HCT116 (cell line): ENCODE results near the gene SHC1. TPM values are rescaled to one million over a fixed set of nuclear protein-coding genes. Genes with fewer than 3 reads are reported as not detected.

Experiments
- ATAC-seq: fragments of 200-7000 bp; cut with Tn5 transposase; 2 replicates; pipeline ENCODE4 v1.9.1; 2020; ENCODE audit warnings: mild to moderate bottlenecking, moderate library complexity
- BruUV-seq: library from RNA; stranded (reverse); fragments of 400-500 nt; replicated peaks from 2 replicates; lab custom pipeline; 2021; lab: Mats Ljungman, UMichigan
- CTCF ChIA-PET: fragments of 300-600 bp; sonication (Branson Sonifier 250); formaldehyde crosslinking; loops from one replicate; lab custom pipeline; 2021; ENCODE audit warnings: antibody characterized with exemption; lab: Charles Lee
- POLR2A ChIA-PET: fragments of 300-600, 350-600 bp; sonication (Branson Sonifier 250); formaldehyde crosslinking; loops from one replicate; lab custom pipeline; 2021; ENCODE audit warnings: antibody characterized with exemption; lab: Charles Lee
- RAD21 ChIA-PET, 2 experiments: fragments of 300-600 bp; sonication (Branson Sonifier 250); formaldehyde crosslinking; loops; one replicate each; lab custom pipeline; 2023; ENCODE audit warnings: low total read pairs in 2 of 2; ENCODE audit not compliant: uncharacterized antibody in 2 of 2, unreplicated experiment in 2 of 2, low non-redundant PET in 1 of 2; lab: Charles Lee
- DNase-seq: peaks from one replicate; pipeline ENCODE4 v3.0.0-alpha.2; 2010; ENCODE audit warnings: low read depth, low spot score
- H2AFZ ChIP-seq: fragments of 200-600 bp; shearing (Covaris generic), sonication (generic); 2 replicates; pipeline ENCODE4 v1.6.1; 2017; ENCODE audit warnings: low read depth, mixed run types, mixed read lengths, antibody characterized with exemption, low read length; ENCODE audit not compliant: poor library complexity, severe bottlenecking
- H3K27ac ChIP-seq: 2 replicates; pipeline ENCODE4 v1.5.1; 2012; ENCODE audit warnings: low read depth, low read length
- H3K27me3 ChIP-seq: fragments of 200-600 bp; sonication (generic); 2 replicates; pipeline ENCODE4 v1.6.1; 2016; ENCODE audit warnings: mixed run types, low read length, mixed read lengths; ENCODE audit not compliant: insufficient read depth
- H3K36me3 ChIP-seq, 2 experiments: fragments of 200-500 bp in 1 of 2; fragments of 200-600 bp in 1 of 2; sonication (Bioruptor generic) in 1 of 2; sonication (generic) in 1 of 2; 2 replicates each; pipeline versions ENCODE4 v1.5.1 to v1.6.1; 2014 to 2016; ENCODE audit warnings: low read length in 2 of 2, inconsistent platforms in 1 of 2, mixed read lengths in 1 of 2, mixed run types in 1 of 2; ENCODE audit not compliant: insufficient read depth in 2 of 2, control insufficient read depth in 1 of 2
- H3K4me1 ChIP-seq, 2 experiments: fragments of 200-600 bp in 1 of 2; sonication (generic) in 1 of 2; 2 replicates each; pipeline versions ENCODE4 v1.5.1 to v1.6.1; 2012 to 2017; ENCODE audit warnings: low read length in 2 of 2, inconsistent platforms in 1 of 2, mild to moderate bottlenecking in 1 of 2, mixed read lengths in 1 of 2, mixed run types in 1 of 2, moderate library complexity in 1 of 2; ENCODE audit not compliant: insufficient read depth in 2 of 2, control insufficient read depth in 1 of 2
- H3K4me2 ChIP-seq: fragments of 200-600 bp; sonication (generic); 2 replicates; pipeline ENCODE4 v1.6.1; 2017; ENCODE audit warnings: mixed run types, low read length, mixed read lengths
- H3K4me3 ChIP-seq, 2 experiments: fragments of 200-600 bp in 1 of 2; sonication (generic) in 1 of 2; replicated peaks in 1 of 2; 2 replicates each; pipeline ENCODE4 v1.5.1; 2011 to 2016; ENCODE audit warnings: low read length in 2 of 2, control low read depth in 1 of 2, low read depth in 1 of 2, mild to moderate bottlenecking in 1 of 2, mixed read lengths in 1 of 2, mixed run types in 1 of 2
- H3K79me2 ChIP-seq: fragments of 200-600 bp; sonication (generic); 2 replicates; pipeline ENCODE4 v1.6.1; 2017; ENCODE audit warnings: mild to moderate bottlenecking, mixed run types, low read length, moderate library complexity, mixed read lengths; ENCODE audit not compliant: insufficient read depth
- H3K9ac ChIP-seq: fragments of 200-600 bp; sonication (generic); 2 replicates; pipeline ENCODE4 v1.6.1; 2016; ENCODE audit warnings: low read length, mixed read lengths
- H3K9me2 ChIP-seq: fragments of 200-600 bp; sonication (generic), shearing (Covaris generic); 2 replicates; pipeline ENCODE4 v1.6.1; 2017; ENCODE audit warnings: mixed run types, mild to moderate bottlenecking, moderate library complexity; ENCODE audit not compliant: insufficient read depth
- H3K9me3 ChIP-seq, 2 experiments: fragments of 200-500 bp in 1 of 2; fragments of 200-600 bp in 1 of 2; sonication (Bioruptor generic) in 1 of 2; sonication (generic) in 1 of 2; 2 replicates each; pipeline ENCODE4 v1.6.1; 2014 to 2017; ENCODE audit warnings: low read length in 2 of 2, mixed read lengths in 2 of 2, inconsistent platforms in 1 of 2, low read depth in 1 of 2, mild to moderate bottlenecking in 1 of 2, mixed run types in 1 of 2, moderate library complexity in 1 of 2; ENCODE audit not compliant: control insufficient read depth in 1 of 2, insufficient read depth in 1 of 2
- H4K20me1 ChIP-seq: fragments of 200-600 bp; sonication (generic), shearing (Covaris generic); 2 replicates; pipeline ENCODE4 v1.6.1; 2017; ENCODE audit warnings: mixed run types, mild to moderate bottlenecking, moderate library complexity; ENCODE audit not compliant: insufficient read depth
- ATF3 ChIP-seq: IDR thresholded peaks from 2 replicates; pipeline ENCODE4 v1.6.1; 2012
- CEBPB ChIP-seq: IDR thresholded peaks from 2 replicates; pipeline ENCODE4 v1.6.1; 2012; ENCODE audit warnings: low read depth
- EGR1 ChIP-seq: IDR thresholded peaks from 2 replicates; pipeline ENCODE4 v1.6.1; 2012; ENCODE audit warnings: low read depth
- EZH2 ChIP-seq: fragments of 200-600 bp; sonication (generic); IDR thresholded peaks from 2 replicates; pipeline ENCODE4 v1.6.1; 2017; ENCODE audit warnings: antibody characterized with exemption, mixed run types
- FOSL1 ChIP-seq: IDR thresholded peaks from 2 replicates; pipeline ENCODE4 v1.6.1; 2012; ENCODE audit warnings: low read depth
- POLR2A ChIP-seq: IDR thresholded peaks from 2 replicates; pipeline ENCODE4 v1.7.0; 2011; ENCODE audit warnings: borderline replicate concordance; ENCODE audit not compliant: insufficient read depth, insufficient read length; ENCODE audit errors: extremely low read depth
- POLR2AphosphoS5 ChIP-seq: IDR thresholded peaks from 2 replicates; pipeline ENCODE4 v1.6.1; 2011; ENCODE audit warnings: mild to moderate bottlenecking, low read depth, low read length, moderate library complexity
- RAD21 ChIP-seq: IDR thresholded peaks from 2 replicates; pipeline ENCODE4 v1.6.1; 2012; ENCODE audit warnings: low read depth, mild to moderate bottlenecking
- SRF ChIP-seq: IDR thresholded peaks from 2 replicates; pipeline ENCODE4 v1.6.1; 2012; ENCODE audit warnings: low read depth
- TCF7L2 ChIP-seq: IDR thresholded peaks from 2 replicates; pipeline ENCODE4 v1.7.0; 2011; ENCODE audit warnings: borderline replicate concordance, inconsistent platforms; ENCODE audit not compliant: insufficient read depth, insufficient read length; ENCODE audit errors: extremely low read depth
- ZFX ChIP-seq: fragments of 450-650 bp; IDR thresholded peaks from 2 replicates; pipeline ENCODE4 v1.6.1; 2017
- ZNF274 ChIP-seq: fragments of 200-500 bp; sonication (Bioruptor generic); IDR thresholded peaks from 2 replicates; pipeline ENCODE4 v1.6.1; 2014; ENCODE audit warnings: mild to moderate bottlenecking, low read depth, low read length, inconsistent platforms
- intact Hi-C: fragments of 100-400 bp; cut with micrococcal nuclease; formaldehyde crosslinking; loops from 2 replicates; pipeline ENCODE4 v1.10.0; 2022
- total RNA-seq: library from RNA; stranded (reverse); gene quantifications from one replicate; pipeline ENCODE4 v1.2.1, GENCODE V29; 2021; ENCODE audit not compliant: unreplicated experiment

The SHC1 gene
- total RNA-seq, 1 experiment from 2014 or later = 148 TPM

GRCh38 chr1:155007251-155007828 lies 36.8 kb upstream of the SHC1 start:
- H3K9me3 ChIP-seq = no peaks in the 10 kb centered on the region
- DNase-seq (no peak), ATAC-seq (no peak)
- H2AFZ ChIP-seq = no peak overlapping the region
- BruUV-seq = no TSS peak
- no peaks in the 10 kb centered on the region for H3K27me3 ChIP-seq
- ChIA-PET POLR2A (interaction anchor here (1.0 kb wide), 1 partner anchor 9 kb away, joined by 3 read pairs; no protein-coding TSS in a partner anchor), CTCF (interaction anchor here (1.2 to 2.3 kb wide), 2 partner anchors 10 to 37 kb away, joined by 3 to 11 read pairs; no protein-coding TSS in a partner anchor), RAD21 (no interaction called here)
- H3K9ac ChIP-seq = no peak overlapping the region
- H3K27ac ChIP-seq = no peak overlapping the region; the same call in 1 of the 2 replicates
- no peak overlapping the region for H3K4me2 ChIP-seq
- H3K4me3 ChIP-seq = no peak overlapping the region
- peak; percentile 4; the same call in 1 of the 2 replicates for TF ChIP-seq ZFX
- TF ChIP-seq FOSL1 = no peak
- no peaks in the 10 kb centered on the region for H4K20me1 ChIP-seq
- H3K4me1 ChIP-seq = peaks cover 18 to 76% of the 10 kb centered on the region in 2 experiments
- peaks cover 92% of the 10 kb centered on the region for H3K79me2 ChIP-seq
- no peaks in the 10 kb centered on the region for H3K9me2 ChIP-seq
- peaks cover 0 to 7% of the 10 kb centered on the region in 2 experiments; a peak in 2 of 4 replicates for H3K36me3 ChIP-seq
- intact Hi-C loops = no loop called here

- no peak for TF ChIP-seq EGR1
- no peak for TF ChIP-seq CEBPB
- TF ChIP-seq ZNF274 = no peak
- TF ChIP-seq TCF7L2 = no peak
- TF ChIP-seq RAD21 = no peak
- TF ChIP-seq POLR2A = no peak
- TF ChIP-seq ATF3 = no peak
- TF ChIP-seq EZH2 = no peak
- no peak for TF ChIP-seq POLR2AphosphoS5
- TF ChIP-seq SRF = no peak
- ChIA-PET CTCF (interaction anchor here (2.3 kb wide), 1 partner anchor 11 kb away, joined by 11 read pairs; no protein-coding TSS in a partner anchor), RAD21 (no interaction called here), POLR2A (interaction anchor here (1.0 kb wide), 1 partner anchor 10 kb away, joined by 3 read pairs; no protein-coding TSS in a partner anchor)
- intact Hi-C loops = no loop called here
- BruUV-seq = no TSS peak
- Histone ChIP-seq H3K9me2 (no peaks in the 10 kb centered on the region), H2AFZ (no peak overlapping the region), H3K4me3 (no peak overlapping the region), H3K4me1 (peaks cover 18 to 69% of the 10 kb centered on the region in 2 experiments), H3K27ac (peak overlapping the region; percentile 13; the same call in 1 of the 2 replicates), H3K79me2 (peaks cover 86% of the 10 kb centered on the region), H4K20me1 (no peaks in the 10 kb centered on the region), H3K36me3 (peaks cover 0 to 7% of the 10 kb centered on the region in 2 experiments; a peak in 2 of 4 replicates), H3K27me3 (no peaks in the 10 kb centered on the region), H3K4me2 (no peak overlapping the region), H3K9me3 (no peaks in the 10 kb centered on the region), H3K9ac (no peak overlapping the region)
- no peak for ATAC-seq
- DNase-seq = no peak
Observed at GRCh38 chr1:155006601-155007101, 36.1 kb upstream of the SHC1 start.
